Neural crest cell (in vitro differentiated cells): ENCODE results near the gene PTK6. TPM values are rescaled to one million over a fixed set of nuclear protein-coding genes. Genes with fewer than 3 reads are reported as not detected.

Experiments used
- DNase-seq: peaks from one replicate; pipeline ENCODE4 v3.0.0; 2021; ENCODE audit warnings: low read depth, mixed read lengths, low spot score
- H3K27ac Mint-ChIP-seq: one replicate; pipeline ENCODE4 v1.8.0; 2021; ENCODE audit warnings: mild to moderate bottlenecking, mixed read lengths; ENCODE audit not compliant: unreplicated experiment
- H3K27me3 Mint-ChIP-seq: 2 replicates; pipeline ENCODE4 v1.8.0; 2021; ENCODE audit warnings: low read depth, mild to moderate bottlenecking, mixed read lengths
- H3K36me3 Mint-ChIP-seq: 2 replicates; pipeline ENCODE4 v1.8.0; 2021; ENCODE audit warnings: low read depth, mild to moderate bottlenecking, mixed read lengths
- H3K4me1 Mint-ChIP-seq: 2 replicates; pipeline ENCODE4 v1.8.0; 2021; ENCODE audit warnings: mixed read lengths
- H3K4me3 Mint-ChIP-seq: one replicate; pipeline ENCODE4 v1.8.0; 2021; ENCODE audit warnings: mild to moderate bottlenecking, mixed read lengths
- H3K9me3 Mint-ChIP-seq: 2 replicates; pipeline ENCODE4 v1.8.0; 2021; ENCODE audit warnings: mixed read lengths
- CTCF ChIP-seq: fragments of 200-600 bp; sonication (generic); conservative IDR thresholded peaks from 2 replicates; pipeline ENCODE4 v1.5.0; 2021; ENCODE audit warnings: antibody characterized with exemption, mild to moderate bottlenecking
- total RNA-seq: library from RNA; stranded (reverse); gene quantifications from 2 replicates; pipeline ENCODE4 v1.2.1, GENCODE V29; 2021

PTK6 gene
- total RNA-seq, 1 donor from 2014 or later, result not detected

- no peak for TF ChIP-seq CTCF
- no peaks in the 10 kb centered on the region for H3K9me3 Mint-ChIP-seq
- H3K27ac Mint-ChIP-seq, result no peak overlapping the region
- H3K27me3 Mint-ChIP-seq, result no peaks in the 10 kb centered on the region
- no peak for DNase-seq
- peaks cover 1% of the 10 kb centered on the region for H3K4me1 Mint-ChIP-seq
- H3K4me3 Mint-ChIP-seq, result no peak overlapping the region
- H3K36me3 Mint-ChIP-seq, result no peaks in the 10 kb centered on the region
Observed at GRCh38 chr20:63541371-63541770, 4.2 kb upstream of the PTK6 start.

- no peak overlapping the region for H3K4me3 Mint-ChIP-seq
- no peak for TF ChIP-seq CTCF
Observed at GRCh38 chr20:63540417-63541186, 3.4 kb upstream of the PTK6 start.

GRCh38 chr20:63539441-63540370, 2.5 kb upstream of the PTK6 start:
- Mint-ChIP-seq H3K27me3 (no peaks in the 10 kb centered on the region), H3K36me3 (no peaks in the 10 kb centered on the region), H3K9me3 (no peaks in the 10 kb centered on the region), H3K27ac (no peak overlapping the region), H3K4me3 (no peak overlapping the region), H3K4me1 (peaks cover 3% of the 10 kb centered on the region)
- no peak for TF ChIP-seq CTCF
- DNase-seq, result no peak

More at GRCh38 chr20:63540417-63541186, 3.4 kb upstream of the PTK6 start:
- Mint-ChIP-seq H3K36me3 (no peaks in the 10 kb centered on the region), H3K9me3 (no peaks in the 10 kb centered on the region), H3K4me1 (peaks cover 3% of the 10 kb centered on the region), H3K27ac (no peak overlapping the region), H3K27me3 (no peaks in the 10 kb centered on the region)
- no peak for DNase-seq

- Mint-ChIP-seq H3K27me3 (no peaks in the 10 kb centered on the region), H3K36me3 (no peaks in the 10 kb centered on the region), H3K27ac (no peak overlapping the region), H3K9me3 (no peaks in the 10 kb centered on the region), H3K4me1 (peaks cover 3% of the 10 kb centered on the region), H3K4me3 (no peak overlapping the region)
- DNase-seq, result no peak
- no peak for TF ChIP-seq CTCF
Observed at GRCh38 chr20:63539092-63539430, 1.9 kb upstream of the PTK6 start.

GRCh38 chr20:63538204-63539091, 1.3 kb upstream of the PTK6 start:
- Mint-ChIP-seq H3K4me1 (peaks cover 3% of the 10 kb centered on the region), H3K4me3 (no peak overlapping the region), H3K36me3 (no peaks in the 10 kb centered on the region), H3K27me3 (no peaks in the 10 kb centered on the region), H3K9me3 (no peaks in the 10 kb centered on the region), H3K27ac (no peak overlapping the region)
- no peak for DNase-seq
- peak; percentile 9 for TF ChIP-seq CTCF
